Measurements from ENCODE around the gene CALD1. TPM values are rescaled to one million over a fixed set of nuclear protein-coding genes. Genes with fewer than 3 reads are reported as not detected.

The CALD1 gene
- total RNA-seq, 3 donors from 2014 or later: 252 to 335 (median 266) TPM

DNA sequence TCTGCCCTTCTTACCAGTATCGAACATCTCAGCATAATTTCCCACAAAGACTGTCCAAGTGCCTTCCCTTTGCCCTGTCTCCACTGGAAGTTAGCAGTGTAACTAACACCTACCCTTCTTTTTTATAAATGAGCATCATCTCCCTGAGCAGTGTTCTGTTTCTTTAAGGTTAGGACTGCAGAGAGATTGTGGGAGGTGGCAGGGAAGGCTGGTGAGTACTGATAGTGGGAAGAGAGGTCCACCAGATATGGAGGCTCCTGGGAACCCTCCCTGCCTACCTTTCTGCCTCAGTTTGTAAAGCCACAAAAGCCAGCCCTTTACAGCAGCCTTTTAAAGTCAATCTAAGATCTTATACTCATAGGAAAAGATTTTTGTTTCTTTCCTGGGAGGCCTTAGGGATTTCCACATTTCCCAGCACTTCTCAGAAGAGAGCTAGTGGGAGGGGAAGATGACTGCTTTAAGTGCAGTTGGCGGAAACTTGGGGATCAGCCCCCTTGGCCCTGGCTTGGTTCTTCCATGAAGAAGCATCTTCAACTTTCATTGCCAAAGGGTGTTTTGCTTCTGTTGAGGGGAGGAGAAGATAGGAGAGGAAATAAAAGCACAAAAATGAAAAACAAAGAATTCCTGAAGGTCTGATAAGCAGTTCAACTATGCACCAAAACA is 36.6 kb upstream of the CALD1 start:
- Histone ChIP-seq H3K27ac (peak overlapping the region; percentile 82 to 88), H3K9me3 (no peaks in the 10 kb centered on the region), H3K36me3 (no peaks in the 10 kb centered on the region), H3K4me1 (no peaks in the 10 kb centered on the region), H3K4me3 (no peak overlapping the region), H3K27me3 (no peaks in the 10 kb centered on the region)
- TF ChIP-seq, protein P1, sequence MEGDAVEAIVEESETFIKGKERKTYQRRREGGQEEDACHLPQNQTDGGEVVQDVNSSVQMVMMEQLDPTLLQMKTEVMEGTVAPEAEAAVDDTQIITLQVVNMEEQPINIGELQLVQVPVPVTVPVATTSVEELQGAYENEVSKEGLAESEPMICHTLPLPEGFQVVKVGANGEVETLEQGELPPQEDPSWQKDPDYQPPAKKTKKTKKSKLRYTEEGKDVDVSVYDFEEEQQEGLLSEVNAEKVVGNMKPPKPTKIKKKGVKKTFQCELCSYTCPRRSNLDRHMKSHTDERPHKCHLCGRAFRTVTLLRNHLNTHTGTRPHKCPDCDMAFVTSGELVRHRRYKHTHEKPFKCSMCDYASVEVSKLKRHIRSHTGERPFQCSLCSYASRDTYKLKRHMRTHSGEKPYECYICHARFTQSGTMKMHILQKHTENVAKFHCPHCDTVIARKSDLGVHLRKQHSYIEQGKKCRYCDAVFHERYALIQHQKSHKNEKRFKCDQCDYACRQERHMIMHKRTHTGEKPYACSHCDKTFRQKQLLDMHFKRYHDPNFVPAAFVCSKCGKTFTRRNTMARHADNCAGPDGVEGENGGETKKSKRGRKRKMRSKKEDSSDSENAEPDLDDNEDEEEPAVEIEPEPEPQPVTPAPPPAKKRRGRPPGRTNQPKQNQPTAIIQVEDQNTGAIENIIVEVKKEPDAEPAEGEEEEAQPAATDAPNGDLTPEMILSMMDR (IDR thresholded peaks at IDR 0.05): no peak
- TF ChIP-seq POLR2A (IDR thresholded peaks at IDR 0.05) (no peak), POLR2AphosphoS5 (IDR thresholded peaks at IDR 0.05) (no peak)
- intact Hi-C loops (cut with DNase I; ENCODE audit: low total_unique reads): no loop called here
- DNase-seq (ENCODE audit: low spot score in 2 of 2): no peak

DNA sequence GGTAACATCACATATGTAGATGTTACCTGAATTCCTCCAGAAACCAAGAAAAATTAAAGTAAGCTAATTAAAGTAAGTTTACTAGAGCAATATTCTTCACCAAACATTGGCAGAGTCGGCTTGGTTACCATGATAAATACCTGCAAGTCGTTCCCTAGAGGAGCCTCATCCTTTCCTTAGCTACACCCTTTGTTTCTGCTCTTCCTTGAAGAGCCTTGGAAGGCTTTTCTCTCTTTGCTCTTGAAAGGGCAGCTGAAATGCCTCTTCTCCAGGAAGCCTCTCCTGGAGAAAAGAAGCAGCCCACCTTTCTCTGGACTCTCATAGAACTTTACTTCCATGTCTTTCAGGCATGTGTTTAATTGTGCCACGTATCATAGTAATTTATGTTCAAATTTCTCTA is 34.9 kb upstream of the CALD1 start:
- Histone ChIP-seq H3K4me3 (no peak overlapping the region), H3K4me1 (no peaks in the 10 kb centered on the region), H3K9me3 (no peaks in the 10 kb centered on the region), H3K27me3 (no peaks in the 10 kb centered on the region), H3K36me3 (no peaks in the 10 kb centered on the region), H3K27ac (no peak overlapping the region)
- TF ChIP-seq, protein P1 (IDR thresholded peaks at IDR 0.05): no peak
- TF ChIP-seq POLR2AphosphoS5 (IDR thresholded peaks at IDR 0.05) (no peak), POLR2A (IDR thresholded peaks at IDR 0.05) (no peak)
- intact Hi-C loops (cut with DNase I; ENCODE audit: low total_unique reads): no loop called here
- DNase-seq (ENCODE audit: low spot score in 2 of 2): no peak

DNA sequence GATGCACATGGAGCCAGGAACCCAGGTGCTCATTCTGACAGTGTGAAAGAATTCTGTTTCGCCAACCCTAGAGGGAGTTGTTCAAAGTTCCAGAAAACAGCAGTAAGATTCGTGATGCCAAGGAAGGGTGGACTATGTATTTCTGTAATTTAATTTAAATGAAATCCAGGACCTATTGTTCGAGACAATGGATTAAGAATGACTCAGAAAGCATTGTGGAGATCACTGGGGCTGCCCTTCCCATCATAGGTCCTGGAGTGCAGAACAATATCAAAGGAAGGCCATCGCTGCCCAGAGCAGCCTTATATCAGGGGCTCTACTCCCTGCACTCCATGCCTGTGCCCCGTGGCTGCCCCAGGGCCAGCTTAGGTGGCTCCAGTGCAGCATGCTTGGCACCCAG is 32.1 kb upstream of the CALD1 start:
- TF ChIP-seq POLR2AphosphoS5 (IDR thresholded peaks at IDR 0.05): no peak
- TF ChIP-seq, protein P1 (IDR thresholded peaks at IDR 0.05): no peak
- no peak for TF ChIP-seq POLR2A (IDR thresholded peaks at IDR 0.05)
- H3K27me3 ChIP-seq: no peaks in the 10 kb centered on the region
- no peak overlapping the region for H3K4me3 ChIP-seq
- H3K4me1 ChIP-seq: no peaks in the 10 kb centered on the region
- no peak for DNase-seq (ENCODE audit: low spot score in 2 of 2)
- no peaks in the 10 kb centered on the region for H3K9me3 ChIP-seq
- intact Hi-C loops (cut with DNase I; ENCODE audit: low total_unique reads): no loop called here
- no peak overlapping the region for H3K27ac ChIP-seq
- H3K36me3 ChIP-seq: no peaks in the 10 kb centered on the region

DNA sequence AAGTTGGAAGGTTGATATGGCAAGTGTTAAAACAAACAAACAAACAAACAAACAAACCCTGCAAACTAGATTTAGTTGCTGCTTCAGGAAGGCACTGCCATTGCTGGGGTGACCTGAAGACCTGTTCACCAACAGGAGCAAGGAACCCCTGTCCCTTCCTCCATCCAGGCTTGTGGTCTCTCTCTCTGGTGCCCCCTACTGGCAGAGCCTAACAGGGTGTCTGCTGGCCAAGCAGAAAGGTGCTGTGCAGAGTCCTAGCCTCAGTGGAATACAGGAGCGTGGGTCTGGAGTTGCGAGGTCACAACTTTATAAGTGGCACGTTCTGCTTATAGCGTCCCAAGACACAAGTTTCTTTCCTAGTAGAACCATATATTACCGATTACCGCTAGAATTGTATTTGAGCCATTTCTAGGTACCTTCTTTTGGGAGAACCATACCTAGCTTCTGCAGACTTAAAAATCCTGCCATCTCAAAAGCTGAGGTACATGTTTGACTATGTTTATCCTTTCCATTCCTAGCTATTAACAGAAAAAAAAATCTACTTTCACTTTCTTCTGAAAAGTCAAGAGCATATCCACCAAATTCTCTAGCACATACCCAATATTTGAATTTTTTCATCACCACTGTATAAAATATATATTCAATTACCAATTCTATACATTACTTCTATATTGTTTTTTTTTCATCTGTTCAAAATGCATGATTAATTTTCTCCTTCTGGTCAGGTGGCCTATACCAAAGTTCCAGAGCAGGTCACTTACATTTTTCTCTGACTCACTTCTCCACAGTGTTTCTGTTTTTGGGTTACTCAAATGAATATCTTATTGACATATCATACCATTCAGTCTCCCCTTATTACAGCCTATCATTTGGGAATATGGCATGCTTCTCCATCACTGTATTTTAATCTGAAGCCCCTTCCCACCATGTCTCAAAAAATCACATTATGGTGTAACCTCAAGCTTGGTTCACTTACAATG is 29.1 kb upstream of the CALD1 start:
- H3K27ac ChIP-seq: no peak overlapping the region
- no peaks in the 10 kb centered on the region for H3K36me3 ChIP-seq
- DNase-seq (ENCODE audit: low spot score in 2 of 2): no peak
- no peaks in the 10 kb centered on the region for H3K4me1 ChIP-seq
- H3K4me3 ChIP-seq: no peak overlapping the region
- intact Hi-C loops (cut with DNase I; ENCODE audit: low total_unique reads): loop anchor here (10.0 kb wide), 1 partner anchor 1224 kb away; the partner anchor contains the start of gene MTPN
- no peaks in the 10 kb centered on the region for H3K9me3 ChIP-seq
- TF ChIP-seq POLR2A (IDR thresholded peaks at IDR 0.05): no peak
- TF ChIP-seq, protein P1 (IDR thresholded peaks at IDR 0.05): peak in 2 of 3 donors; percentile 38
- H3K27me3 ChIP-seq: no peaks in the 10 kb centered on the region
